Raji (cell line): ENCODE measurements around the gene EHBP1.

Experiments used
- POLR2A ChIP-seq: IDR thresholded peaks from 2 replicates; pipeline ENCODE4 v1.6.1; 2011; ENCODE audit warnings: low read depth, low read length, control low read depth; ENCODE audit not compliant: insufficient read depth

Gene EHBP1

DNA sequence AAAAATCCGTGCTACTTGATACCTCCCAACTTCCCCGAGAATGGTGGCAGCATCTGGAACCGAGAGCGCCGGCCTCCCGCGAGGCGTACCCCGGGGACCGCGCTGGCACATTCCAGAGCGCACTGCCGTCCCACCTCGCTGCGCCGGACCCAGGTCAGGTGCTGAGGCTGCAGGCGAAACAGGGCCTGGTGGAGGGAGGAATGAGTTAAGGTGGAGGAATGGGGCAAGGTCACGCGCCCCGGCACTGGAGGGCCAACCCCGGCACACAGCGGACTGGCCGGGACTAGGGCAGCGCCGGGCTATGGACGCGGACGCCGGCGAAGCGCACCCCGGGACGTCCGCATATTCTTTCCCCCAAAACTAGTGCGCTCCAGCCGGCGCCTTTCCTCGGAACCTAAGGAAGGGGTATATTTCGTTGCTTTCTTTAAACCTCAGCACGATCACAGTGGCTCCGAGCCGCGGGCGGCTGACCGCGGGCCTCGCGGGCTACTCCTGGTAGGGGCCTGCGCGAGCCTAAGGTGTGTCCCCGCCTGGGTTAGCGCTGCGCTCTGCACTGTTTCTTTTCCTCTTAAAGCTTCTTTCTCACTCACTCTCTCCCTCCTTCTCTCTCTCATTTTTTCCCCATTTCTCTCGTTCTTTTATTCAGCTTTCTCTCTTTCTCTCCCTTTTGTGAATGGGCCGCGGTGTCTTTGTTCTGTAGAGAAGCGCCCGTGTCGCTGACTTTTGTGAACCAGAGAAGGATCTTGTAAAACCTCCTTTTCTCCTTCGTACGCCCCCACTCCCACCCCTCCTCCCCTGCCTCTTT, 343.1 kb downstream of the EHBP1 start:
- TF ChIP-seq POLR2A, result no peak

GRCh38 chr2:63049211-63049969, 343.9 kb downstream of the EHBP1 start:
- no peak for TF ChIP-seq POLR2A

GRCh38 chr2:63049970-63050333, 344.4 kb downstream of the EHBP1 start:
- TF ChIP-seq POLR2A, result no peak

DNA sequence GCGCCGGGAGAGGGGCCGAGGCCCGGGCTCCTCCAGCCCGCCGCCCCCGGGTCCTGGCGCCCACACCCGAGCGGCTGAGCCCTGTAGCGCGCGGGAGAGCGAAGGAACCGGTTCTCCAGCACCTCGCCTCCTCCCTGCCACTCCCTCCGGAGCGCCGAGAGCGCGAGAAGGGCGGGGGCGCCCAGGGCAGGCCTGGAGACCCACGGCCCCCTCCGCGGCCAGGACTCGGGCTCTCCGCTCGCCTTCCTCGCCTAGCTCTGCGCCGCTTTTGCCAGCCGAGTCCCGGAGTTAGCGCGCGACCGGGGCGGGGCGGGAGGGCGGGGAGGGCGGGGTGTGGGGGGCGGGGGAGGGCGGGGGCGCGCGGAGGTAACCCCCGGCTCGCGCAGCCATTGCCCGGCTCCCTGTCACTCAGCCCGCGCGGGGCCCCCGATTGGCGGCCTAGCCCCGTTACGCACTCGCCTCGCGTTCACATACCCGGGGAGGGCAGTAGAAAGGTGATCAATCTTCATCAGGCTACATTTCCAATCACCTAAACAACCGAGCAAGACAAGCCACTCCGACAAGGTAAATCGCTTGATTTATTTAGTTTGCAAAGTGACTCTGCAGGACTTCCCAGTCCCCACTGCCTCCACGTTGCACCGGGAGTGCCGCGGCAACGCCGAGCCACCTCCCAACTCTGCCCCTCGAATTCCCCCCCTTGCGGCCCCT, 345.0 kb downstream of the EHBP1 start, which contains the start of gene OTX1:
OTX1 (plus strand) TSS at position 497 of the 708 bp plus-strand sequence. CDS start 2,161 bp downstream, outside the sequence.
- peak; percentile 69 for TF ChIP-seq POLR2A

DNA sequence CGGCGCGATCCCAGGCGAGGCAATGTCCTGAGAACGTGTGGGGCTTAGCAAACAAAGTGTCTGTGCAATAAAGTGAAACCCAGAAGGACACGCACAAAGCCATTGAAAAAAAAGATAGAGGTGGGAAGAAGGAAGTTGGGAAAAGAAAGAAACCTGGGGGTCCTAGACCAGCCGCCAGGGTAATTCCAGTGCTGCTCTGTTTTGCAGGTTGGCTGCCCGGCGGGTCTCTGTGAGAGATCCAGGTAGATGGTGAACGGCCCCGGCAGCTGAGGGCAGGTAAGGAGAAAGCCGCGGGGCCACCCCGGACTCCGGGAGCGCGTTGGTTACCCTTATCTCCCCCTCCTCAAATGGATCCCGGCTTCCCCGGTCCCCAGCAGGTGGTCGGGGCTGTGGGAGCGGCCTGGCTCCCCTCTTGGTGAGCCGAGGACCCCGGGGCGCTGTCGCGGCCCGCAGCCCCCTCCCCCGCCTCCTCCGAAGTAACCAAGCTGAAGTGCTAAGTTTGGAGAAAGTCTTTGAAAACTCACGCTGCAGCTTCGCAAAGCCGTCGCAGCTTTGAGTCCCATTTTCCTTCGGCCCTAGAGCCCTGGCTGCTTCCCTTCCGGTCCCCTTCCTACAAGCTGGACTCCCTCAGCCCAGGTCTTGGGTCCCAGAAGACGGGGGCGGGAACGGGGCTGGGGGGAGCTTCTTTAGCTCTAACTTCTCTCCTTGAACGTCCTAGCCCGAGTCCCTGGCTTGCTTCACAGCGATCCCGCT, 345.7 kb downstream of the EHBP1 start:
- TF ChIP-seq POLR2A, result no peak

DNA sequence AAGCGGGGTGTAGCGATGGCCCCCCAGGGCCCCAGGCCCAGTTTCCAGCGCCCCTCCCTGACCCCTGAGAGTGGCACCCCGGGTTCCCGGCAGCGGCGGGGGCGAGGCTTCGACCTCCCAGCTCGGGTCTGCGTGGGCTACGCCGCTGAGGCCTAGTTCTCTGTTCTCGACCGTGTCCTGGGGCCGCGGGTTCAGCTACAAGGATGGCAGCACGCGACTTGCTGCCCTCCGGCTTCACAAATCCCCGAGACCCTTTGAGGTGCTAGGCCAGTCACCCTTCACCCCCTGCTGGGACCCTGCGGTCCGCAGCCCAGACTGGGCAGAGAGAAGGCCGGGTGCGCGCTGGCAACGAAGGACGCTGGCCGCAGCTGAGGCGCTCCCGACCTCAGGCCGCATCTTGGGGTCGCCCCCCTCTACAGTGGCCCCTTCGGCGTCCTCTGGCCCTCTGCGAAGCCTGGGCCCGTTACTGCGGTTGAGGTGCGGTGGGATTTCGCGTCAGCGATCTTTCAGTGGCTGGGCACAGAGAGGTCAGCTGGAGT, 346.4 kb downstream of the EHBP1 start:
- TF ChIP-seq POLR2A, result no peak

- TF ChIP-seq POLR2A, result no peak
Measured at GRCh38 chr2:63052411-63053080, 347.0 kb downstream of the EHBP1 start.

DNA sequence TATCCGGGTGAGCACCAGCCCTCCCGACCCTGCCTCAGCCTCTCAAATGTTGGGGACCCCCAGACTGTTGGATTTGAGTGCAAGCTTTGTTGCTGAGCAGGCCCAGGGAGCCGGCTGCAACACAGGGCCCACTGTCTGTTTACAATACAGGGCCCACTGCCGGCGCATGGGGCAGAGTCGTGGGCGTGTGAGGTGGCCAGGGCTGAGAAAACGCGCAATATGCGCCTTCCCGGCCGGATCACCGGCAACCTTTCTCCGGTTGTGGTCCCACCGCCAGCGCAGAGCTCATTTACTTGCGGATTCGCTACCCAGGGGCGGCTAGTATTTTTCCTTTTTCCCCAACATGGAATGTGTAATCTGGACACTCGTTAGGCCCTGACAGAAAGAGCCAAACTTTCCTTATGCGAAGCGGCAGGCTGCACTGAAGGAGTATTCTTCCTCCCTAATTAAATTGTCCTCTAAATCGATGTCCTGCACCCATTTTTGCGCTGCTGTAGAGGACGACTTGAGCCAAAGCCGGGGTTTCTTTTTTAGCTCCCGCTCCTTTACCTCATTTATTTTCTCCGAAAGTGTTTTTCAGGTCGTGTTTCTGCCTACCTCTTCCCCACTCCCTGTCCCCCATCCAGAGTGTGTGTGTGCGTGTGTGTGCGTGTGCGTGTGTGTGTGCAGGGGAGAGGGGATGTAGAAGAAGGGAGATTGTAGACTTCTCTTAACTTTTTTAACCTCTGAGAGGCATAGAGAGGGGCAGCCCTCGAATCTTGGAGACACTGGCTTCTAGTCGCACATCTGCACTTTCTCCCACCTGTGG, 347.8 kb downstream of the EHBP1 start:
- TF ChIP-seq POLR2A, result no peak

GRCh38 chr2:63053889-63054602, 348.5 kb downstream of the EHBP1 start:
- TF ChIP-seq POLR2A, result no peak

- TF ChIP-seq POLR2A, result no peak
Measured at GRCh38 chr2:63054841-63055225, 349.3 kb downstream of the EHBP1 start.

DNA sequence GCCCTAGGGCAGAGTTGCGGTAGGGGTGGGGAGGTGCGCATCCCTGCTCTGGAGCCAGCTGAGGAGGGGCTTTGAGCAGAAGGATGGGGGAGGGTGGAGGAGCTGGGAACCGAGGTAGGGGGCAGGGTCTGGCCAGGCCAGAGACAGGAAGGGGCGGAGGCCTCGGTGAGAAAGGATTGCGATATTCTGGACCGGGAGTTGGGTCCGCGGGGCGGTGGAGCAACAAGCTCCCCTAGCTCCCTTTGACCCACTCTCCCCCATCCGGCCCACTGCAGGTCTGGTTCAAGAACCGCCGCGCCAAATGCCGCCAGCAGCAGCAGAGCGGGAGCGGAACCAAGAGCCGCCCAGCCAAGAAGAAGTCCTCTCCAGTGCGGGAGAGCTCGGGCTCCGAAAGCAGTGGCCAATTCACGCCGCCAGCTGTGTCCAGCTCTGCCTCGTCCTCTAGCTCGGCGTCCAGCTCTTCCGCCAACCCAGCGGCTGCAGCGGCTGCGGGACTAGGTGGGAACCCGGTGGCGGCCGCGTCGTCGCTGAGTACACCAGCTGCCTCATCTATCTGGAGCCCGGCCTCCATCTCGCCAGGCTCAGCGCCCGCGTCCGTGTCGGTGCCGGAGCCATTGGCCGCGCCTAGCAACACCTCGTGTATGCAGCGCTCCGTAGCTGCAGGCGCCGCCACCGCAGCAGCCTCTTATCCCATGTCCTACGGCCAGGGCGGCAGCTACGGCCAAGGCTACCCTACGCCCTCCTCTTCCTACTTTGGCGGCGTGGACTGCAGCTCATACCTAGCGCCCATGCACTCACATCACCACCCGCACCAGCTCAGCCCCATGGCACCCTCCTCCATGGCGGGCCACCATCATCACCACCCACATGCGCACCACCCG, 350.0 kb downstream of the EHBP1 start:
- no peak for TF ChIP-seq POLR2A
